NOMO-1 treated with dmso at 0.1 percent for 144 hours (cell line): Measurements from ENCODE around the gene TMEM242.
"Not testable (repeated sequence)": the region's sequence is repeated elsewhere in the genome, so short reads cannot be mapped to it uniquely, and the experiment has no call there.

Experiments used
- DNase-seq: peaks from one replicate; lab custom pipeline; 2025; ENCODE audit not compliant: unreplicated experiment; lab: John Stamatoyannopoulos, UW

The TMEM242 gene

GRCh38 chr6:157323255-157323965 lies at the start of gene TMEM242:
Gene TMEM242 (minus strand): TSS chr6:157323519. CDS start chr6:157323499, 20 bp downstream.
- no peak for DNase-seq

- no peak for DNase-seq
Measured at GRCh38 chr6:157372501-157373280, 49.4 kb upstream of the TMEM242 start.

- no peak for DNase-seq
Measured at GRCh38 chr6:157370755-157371154, 47.4 kb upstream of the TMEM242 start.

- DNase-seq, result no peak
Measured at GRCh38 chr6:157368359-157369049, 45.2 kb upstream of the TMEM242 start.

- DNase-seq, result no peak
Measured at GRCh38 chr6:157366648-157367047, 43.3 kb upstream of the TMEM242 start.

GRCh38 chr6:157364705-157365104 lies 41.4 kb upstream of the TMEM242 start:
- DNase-seq, result no peak

GRCh38 chr6:157361886-157362285 lies 38.6 kb upstream of the TMEM242 start:
- no peak for DNase-seq

GRCh38 chr6:157358287-157358686 lies 35.0 kb upstream of the TMEM242 start:
- no peak for DNase-seq

GRCh38 chr6:157346373-157346772 lies 23.1 kb upstream of the TMEM242 start:
- no peak for DNase-seq

GRCh38 chr6:157343732-157344131 lies 20.4 kb upstream of the TMEM242 start:
- DNase-seq, result no peak

GRCh38 chr6:157339432-157339831 lies 16.1 kb upstream of the TMEM242 start:
- DNase-seq, result no peak

GRCh38 chr6:157337751-157338150 lies 14.4 kb upstream of the TMEM242 start:
- DNase-seq, result no peak

- not testable (repeated sequence) for DNase-seq
Measured at GRCh38 chr6:157337276-157337675, 14.0 kb upstream of the TMEM242 start.

- no peak for DNase-seq
Measured at GRCh38 chr6:157335829-157336228, 12.5 kb upstream of the TMEM242 start.

- no peak for DNase-seq
Measured at GRCh38 chr6:157333956-157334355, 10.6 kb upstream of the TMEM242 start.

- DNase-seq, result no peak
Measured at GRCh38 chr6:157333537-157333936, 10.2 kb upstream of the TMEM242 start.

- DNase-seq, result no peak
Measured at GRCh38 chr6:157332813-157333212, 9.5 kb upstream of the TMEM242 start.

- DNase-seq, result no peak
Measured at GRCh38 chr6:157330831-157331230, 7.5 kb upstream of the TMEM242 start.

GRCh38 chr6:157329829-157330228 lies 6.5 kb upstream of the TMEM242 start:
- no peak for DNase-seq

- DNase-seq, result no peak
Measured at GRCh38 chr6:157328108-157328692, 4.9 kb upstream of the TMEM242 start.

GRCh38 chr6:157326979-157327378 lies 3.7 kb upstream of the TMEM242 start:
- no peak for DNase-seq
